HEK293 (cell line): ENCODE data around the gene RTP3.

Experiments
- CTCF ChIA-PET: fragments of 350-600 bp; formaldehyde crosslinking; extraction: SDS; loops from one replicate; lab custom pipeline; 2021; ENCODE audit warnings: antibody characterized with exemption; lab: Yijun Ruan, JAX
- POLR2A ChIA-PET: fragments of 300-600 bp; formaldehyde crosslinking; extraction: SDS; loops from one replicate; lab custom pipeline; 2020; ENCODE audit warnings: antibody characterized with exemption, inconsistent platforms; lab: Yijun Ruan, JAX
- H3K27ac ChIP-seq: fragments of 200-500 bp; sonication (Bioruptor generic); 2 replicates; pipeline ENCODE4 v1.5.1; 2014; ENCODE audit warnings: low read depth, low read length, control low read depth, inconsistent platforms; ENCODE audit errors: extremely low read depth
- H3K36me3 ChIP-seq, 2 experiments: fragments of 200-500 bp in 1 of 2; sonication (Bioruptor generic) in 1 of 2; 1 replicate in 1 of 2; 2 replicates in 1 of 2; pipeline ENCODE4 v1.5.1; 2014 to 2017; ENCODE audit warnings: inconsistent platforms in 2 of 2, low read length in 2 of 2; ENCODE audit not compliant: control insufficient read depth in 2 of 2, insufficient read depth in 1 of 2
- H3K4me1 ChIP-seq: fragments of 200-500 bp; sonication (Bioruptor generic); 2 replicates; pipeline ENCODE4 v1.5.1; 2014; ENCODE audit warnings: mild to moderate bottlenecking, low read length, inconsistent platforms; ENCODE audit not compliant: control insufficient read depth, insufficient read depth
- H3K4me3 ChIP-seq: 2 replicates; pipeline ENCODE4 v1.5.1; 2011; ENCODE audit warnings: low read depth, mild to moderate bottlenecking, control low read depth, low read length, moderate library complexity
- H3K9me3 ChIP-seq: fragments of 200-500 bp; sonication (Bioruptor generic); 2 replicates; pipeline ENCODE4 v1.5.1; 2014; ENCODE audit warnings: low read depth, low read length, inconsistent platforms; ENCODE audit not compliant: control insufficient read depth, insufficient read depth
- GLI2 ChIP-seq: fragments of 450-650 bp; formaldehyde crosslinking; IDR thresholded peaks from 2 replicates; pipeline ENCODE4; 2017; ENCODE audit warnings: missing biosample characterization, missing genetic modification characterization, low read depth, borderline replicate concordance
- PRDM2 ChIP-seq: fragments of 450-650 bp; formaldehyde crosslinking; IDR thresholded peaks from 2 replicates; pipeline ENCODE4 v1.5.1; 2016; ENCODE audit warnings: missing biosample characterization, missing genetic modification characterization, borderline replicate concordance
- SCRT1 ChIP-seq: fragments of 450-650 bp; formaldehyde crosslinking; IDR thresholded peaks from 2 replicates; pipeline ENCODE4 v1.5.1; 2016; ENCODE audit warnings: missing biosample characterization, missing genetic modification characterization, borderline replicate concordance
- WT1 ChIP-seq: fragments of 450-650 bp; formaldehyde crosslinking; IDR thresholded peaks from 2 replicates; pipeline ENCODE4 v1.5.1; 2016; ENCODE audit warnings: missing biosample characterization, missing genetic modification characterization
- ZBTB48 ChIP-seq: fragments of 450-650 bp; formaldehyde crosslinking; IDR thresholded peaks from 2 replicates; pipeline ENCODE4 v1.5.1; 2016; ENCODE audit warnings: missing biosample characterization, missing genetic modification characterization
- ZNF155 ChIP-seq: fragments of 450-650 bp; formaldehyde crosslinking; IDR thresholded peaks from 2 replicates; pipeline ENCODE4 v1.5.1; 2016; ENCODE audit warnings: missing biosample characterization, missing genetic modification characterization
- ZNF311 ChIP-seq: fragments of 450-650 bp; formaldehyde crosslinking; IDR thresholded peaks from 2 replicates; pipeline ENCODE4 v1.5.1; 2017; ENCODE audit warnings: missing biosample characterization, missing genetic modification characterization, borderline replicate concordance
- ZNF354C ChIP-seq: fragments of 450-650 bp; formaldehyde crosslinking; IDR thresholded peaks from 2 replicates; pipeline ENCODE4 v1.5.1; 2016; ENCODE audit warnings: missing biosample characterization, missing genetic modification characterization, low read depth, borderline replicate concordance
- ZNF48 ChIP-seq: fragments of 450-650 bp; formaldehyde crosslinking; IDR thresholded peaks from 2 replicates; pipeline ENCODE4 v1.5.1; 2016; ENCODE audit warnings: missing biosample characterization, missing genetic modification characterization
- ZNF488 ChIP-seq: fragments of 450-650 bp; formaldehyde crosslinking; IDR thresholded peaks from 2 replicates; pipeline ENCODE4 v1.5.1; 2016; ENCODE audit warnings: missing biosample characterization, missing genetic modification characterization
- ZNF518A ChIP-seq: fragments of 450-650 bp; formaldehyde crosslinking; conservative IDR thresholded peaks from 2 replicates; pipeline ENCODE4 v1.5.1; 2016; ENCODE audit warnings: low read depth, missing biosample characterization, missing genetic modification characterization
- ZNF623 ChIP-seq: fragments of 450-650 bp; formaldehyde crosslinking; IDR thresholded peaks from 2 replicates; pipeline ENCODE4 v1.5.1; 2016; ENCODE audit warnings: missing biosample characterization, missing genetic modification characterization
- ZXDB ChIP-seq: fragments of 450-650 bp; formaldehyde crosslinking; IDR thresholded peaks from 2 replicates; pipeline ENCODE4 v1.5.1; 2016; ENCODE audit warnings: missing biosample characterization, missing genetic modification characterization
- TF ChIP-seq, protein P1 (sequence below): fragments of 450-650 bp; formaldehyde crosslinking; IDR thresholded peaks from 2 replicates; pipeline ENCODE4 v1.5.1; 2016; ENCODE audit warnings: missing biosample characterization, missing genetic modification characterization

The RTP3 gene

GRCh38 chr3:46508850-46509591, 11.2 kb downstream of the RTP3 start (continued):
- TF ChIP-seq PRDM2 (tag by site-specific recombination) = no peak

DNA sequence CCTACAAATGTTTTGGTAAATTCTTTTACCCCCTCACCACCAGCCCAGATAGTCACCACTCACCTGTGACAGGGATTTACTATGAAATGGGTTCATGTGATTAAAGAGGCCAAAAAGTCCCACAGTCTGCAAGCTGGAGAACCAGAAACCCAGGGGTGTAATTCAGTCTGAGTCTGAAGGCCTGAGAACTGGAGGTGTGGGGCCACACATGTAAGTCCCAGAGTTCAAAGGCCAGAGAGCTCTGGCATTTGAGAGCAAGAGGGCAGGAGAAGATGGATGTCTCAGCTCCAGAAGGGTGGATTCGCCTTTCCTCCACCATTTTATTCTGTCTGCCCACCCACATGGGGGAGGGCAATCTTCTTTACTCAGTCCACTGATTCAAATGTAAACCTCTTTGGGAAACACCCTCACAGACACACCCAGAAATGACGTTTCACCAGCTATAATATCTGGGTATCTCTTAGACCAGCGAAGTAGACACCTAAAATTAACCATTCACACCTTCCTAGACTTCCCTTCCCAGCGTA, 11.9 kb downstream of the RTP3 start:
- H3K4me1 ChIP-seq = no peaks in the 10 kb centered on the region
- TF ChIP-seq ZBTB48 = no peak
- H3K4me3 ChIP-seq = no peak overlapping the region
- no peak overlapping the region for H3K27ac ChIP-seq
- no peaks in the 10 kb centered on the region for H3K9me3 ChIP-seq
- POLR2A ChIA-PET = interaction anchor here (0.6 kb wide), 1 partner anchor 466 kb away, joined by 6 read pairs; no protein-coding TSS in a partner anchor
- CTCF ChIA-PET = interaction anchor here (0.6 to 1.0 kb wide), 3 partner anchors 14 to 33 kb away, joined by 3 read pairs; no protein-coding TSS in a partner anchor
- H3K36me3 ChIP-seq = no peaks in the 10 kb centered on the region

GRCh38 chr3:46512191-46512749, 14.5 kb downstream of the RTP3 start:
- H3K9me3 ChIP-seq = no peaks in the 10 kb centered on the region
- no peaks in the 10 kb centered on the region for H3K36me3 ChIP-seq
- H3K4me3 ChIP-seq = no peak overlapping the region
- POLR2A ChIA-PET = no interaction called here
- no peak for TF ChIP-seq ZNF623 (tag by site-specific recombination)
- TF ChIP-seq ZNF311 = no peak
- no peak for TF ChIP-seq WT1
- TF ChIP-seq, all 188 proteins: peak for 0
- CTCF ChIA-PET = no interaction called here
- H3K27ac ChIP-seq = no peak overlapping the region
- no peaks in the 10 kb centered on the region for H3K4me1 ChIP-seq

DNA sequence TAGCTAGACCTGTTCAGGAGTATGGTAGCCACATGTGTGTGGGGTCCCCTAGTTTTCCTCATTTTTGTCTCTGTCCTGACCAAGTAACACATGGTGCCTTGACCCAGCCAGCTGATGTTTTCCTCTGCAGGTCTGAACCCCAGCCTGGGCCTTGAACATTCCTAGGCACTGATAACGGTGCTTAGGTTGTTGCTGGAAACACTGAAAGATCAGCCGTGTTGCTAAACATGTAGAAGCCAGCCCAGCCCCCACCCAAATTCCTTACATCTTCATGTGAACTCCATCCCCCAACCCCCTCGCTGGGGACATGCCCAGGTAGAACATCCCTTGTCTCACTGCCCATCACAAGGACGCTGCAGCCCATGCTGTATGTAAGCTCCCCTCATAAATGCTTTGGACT, 18.7 kb downstream of the RTP3 start:
- H3K4me3 ChIP-seq = no peak overlapping the region
- H3K9me3 ChIP-seq = no peaks in the 10 kb centered on the region
- no peak overlapping the region for H3K27ac ChIP-seq
- POLR2A ChIA-PET = no interaction called here
- CTCF ChIA-PET = interaction anchor here (1.3 kb wide), 1 partner anchor 20 kb away, joined by 3 read pairs; no protein-coding TSS in a partner anchor
- H3K36me3 ChIP-seq = no peaks in the 10 kb centered on the region
- TF ChIP-seq, protein P1, sequence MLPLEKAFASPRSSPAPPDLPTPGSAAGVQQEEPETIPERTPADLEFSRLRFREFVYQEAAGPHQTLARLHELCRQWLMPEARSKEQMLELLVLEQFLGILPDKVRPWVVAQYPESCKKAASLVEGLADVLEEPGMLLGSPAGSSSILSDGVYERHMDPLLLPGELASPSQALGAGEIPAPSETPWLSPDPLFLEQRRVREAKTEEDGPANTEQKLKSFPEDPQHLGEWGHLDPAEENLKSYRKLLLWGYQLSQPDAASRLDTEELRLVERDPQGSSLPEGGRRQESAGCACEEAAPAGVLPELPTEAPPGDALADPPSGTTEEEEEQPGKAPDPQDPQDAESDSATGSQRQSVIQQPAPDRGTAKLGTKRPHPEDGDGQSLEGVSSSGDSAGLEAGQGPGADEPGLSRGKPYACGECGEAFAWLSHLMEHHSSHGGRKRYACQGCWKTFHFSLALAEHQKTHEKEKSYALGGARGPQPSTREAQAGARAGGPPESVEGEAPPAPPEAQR (tag by site-specific recombination) = no peak
- TF ChIP-seq ZXDB (tag by site-specific recombination) (no peak), SCRT1 (tag by site-specific recombination) (no peak), ZNF488 (no peak), ZNF48 (tag by site-specific recombination) (no peak), ZNF311 (no peak), ZNF354C (no peak), ZNF155 (tag by site-specific recombination) (no peak), GLI2 (tag by site-specific recombination) (no peak), ZNF518A (no peak)
- H3K4me1 ChIP-seq = no peaks in the 10 kb centered on the region
